ENCODE data around the gene SCUBE3. TPM values are rescaled to one million over a fixed set of nuclear protein-coding genes. Genes with fewer than 3 reads are reported as not detected.

SCUBE3 gene
- total and polyA plus RNA-seq, 2 experiments from 2014 or later: 8.7 to 10.2 TPM

- peaks cover 16% of the 10 kb centered on the region for H3K4me1 ChIP-seq (ENCODE audit: insufficient read depth)
- no peaks in the 10 kb centered on the region for H4K20me1 ChIP-seq (ENCODE audit: insufficient read depth, poor library complexity, severe bottlenecking)
- H3K9me3 ChIP-seq (ENCODE audit: low read depth): no peaks in the 10 kb centered on the region
- no peak overlapping the region for H3K4me2 ChIP-seq
- no peak overlapping the region for H2AFZ ChIP-seq
- WGBS (ENCODE audit: low lambda C conversion rate, missing lambda C conversion rate): 67% methylated on average over 3 of the region's 3 CpGs
- no peaks in the 10 kb centered on the region for H3K9me2 ChIP-seq (replicated peaks; ENCODE audit: insufficient read depth)
- H3K79me2 ChIP-seq: no peaks in the 10 kb centered on the region
- no peak for DNase-seq (ENCODE audit: low spot score)
- H3K27ac ChIP-seq: no peak overlapping the region
- no peaks in the 10 kb centered on the region for H3K36me3 ChIP-seq (replicated peaks; ENCODE audit: insufficient read depth, low read depth)
- H3K27me3 ChIP-seq: no peaks in the 10 kb centered on the region
- H3K4me3 ChIP-seq: no peak overlapping the region
- TF ChIP-seq EZH2phosphoT487 (IDR thresholded peaks at IDR 0.05; ENCODE audit: low read depth, severe bottlenecking, unreplicated experiment) (no peak), EZH2 (IDR thresholded peaks at IDR 0.05; ENCODE audit: borderline replicate concordance) (no peak), CTCF (IDR thresholded peaks at IDR 0.05; ENCODE audit: poor library complexity) (no peak)
These were observed 37.3 kb upstream of the SCUBE3 start for GRCh38 chr6:35176301-35177024.

- TF ChIP-seq EZH2 (IDR thresholded peaks at IDR 0.05; ENCODE audit: borderline replicate concordance): no peak
- TF ChIP-seq CTCF (IDR thresholded peaks at IDR 0.05; ENCODE audit: poor library complexity): no peak
- no peak for TF ChIP-seq EZH2phosphoT487 (IDR thresholded peaks at IDR 0.05; ENCODE audit: low read depth, severe bottlenecking, unreplicated experiment)
- H4K20me1 ChIP-seq (ENCODE audit: insufficient read depth, poor library complexity, severe bottlenecking): no peaks in the 10 kb centered on the region
- H3K36me3 ChIP-seq (replicated peaks; ENCODE audit: insufficient read depth, low read depth): no peaks in the 10 kb centered on the region
- H3K27ac ChIP-seq: no peak overlapping the region
- no peak for DNase-seq (ENCODE audit: low spot score)
- H3K79me2 ChIP-seq: no peaks in the 10 kb centered on the region
- H2AFZ ChIP-seq: no peak overlapping the region
- no peaks in the 10 kb centered on the region for H3K9me3 ChIP-seq (ENCODE audit: low read depth)
- H3K4me2 ChIP-seq: no peak overlapping the region
- whole genome bisulfite sequencing (ENCODE audit: low lambda C conversion rate, missing lambda C conversion rate): 87% methylated on average over 3 of the region's 3 CpGs
- H3K4me1 ChIP-seq (ENCODE audit: insufficient read depth): peaks cover 22% of the 10 kb centered on the region
- H3K27me3 ChIP-seq: no peaks in the 10 kb centered on the region
- no peak overlapping the region for H3K4me3 ChIP-seq
- H3K9me2 ChIP-seq (replicated peaks; ENCODE audit: insufficient read depth): no peaks in the 10 kb centered on the region
These were observed 36.6 kb upstream of the SCUBE3 start for GRCh38 chr6:35177157-35177556.

- Histone ChIP-seq H3K27me3 (no peaks in the 10 kb centered on the region), H3K79me2 (no peaks in the 10 kb centered on the region), H2AFZ (no peak overlapping the region), H3K27ac (no peak overlapping the region), H3K9me3 (ENCODE audit: low read depth) (no peaks in the 10 kb centered on the region), H3K4me3 (no peak overlapping the region), H4K20me1 (ENCODE audit: insufficient read depth, poor library complexity, severe bottlenecking) (no peaks in the 10 kb centered on the region), H3K36me3 (replicated peaks; ENCODE audit: insufficient read depth, low read depth) (no peaks in the 10 kb centered on the region), H3K4me1 (ENCODE audit: insufficient read depth) (peaks cover 22% of the 10 kb centered on the region), H3K4me2 (no peak overlapping the region), H3K9me2 (replicated peaks; ENCODE audit: insufficient read depth) (no peaks in the 10 kb centered on the region)
- DNase-seq (ENCODE audit: low spot score): no peak
- TF ChIP-seq CTCF (IDR thresholded peaks at IDR 0.05; ENCODE audit: poor library complexity) (no peak), EZH2 (IDR thresholded peaks at IDR 0.05; ENCODE audit: borderline replicate concordance) (no peak), EZH2phosphoT487 (IDR thresholded peaks at IDR 0.05; ENCODE audit: low read depth, severe bottlenecking, unreplicated experiment) (no peak)
- 82% methylated on average over 2 of the region's 2 CpGs for WGBS (ENCODE audit: low lambda C conversion rate, missing lambda C conversion rate)
These were observed 36.2 kb upstream of the SCUBE3 start for GRCh38 chr6:35177596-35177995.

Data from hepatocyte (in vitro differentiated cells).